Mesendoderm (in vitro differentiated cells): ENCODE measurements around the gene NAGLU.
"Not testable (repeated sequence)": the region's sequence is repeated elsewhere in the genome, so short reads cannot be mapped to it uniquely, and the experiment has no call there.

Source experiments
- DNase-seq: peaks from one replicate; pipeline ENCODE4 v3.0.0; 2013
- H2AK5ac ChIP-seq: 2 replicates; pipeline ENCODE4 v1.6.1; 2013; ENCODE audit warnings: low read length, inconsistent platforms
- H2BK120ac ChIP-seq: 2 replicates; pipeline ENCODE4 v1.6.1; 2013; ENCODE audit warnings: low read depth, mild to moderate bottlenecking, low read length, moderate library complexity, mixed read lengths
- H2BK15ac ChIP-seq: replicated peaks from 2 replicates; pipeline ENCODE4 v1.6.1; 2013; ENCODE audit warnings: low read depth, mild to moderate bottlenecking, moderate library complexity
- H2BK5ac ChIP-seq: 2 replicates; pipeline ENCODE4 v1.6.1; 2013; ENCODE audit warnings: low read length, inconsistent platforms
- H3K18ac ChIP-seq: 2 replicates; pipeline ENCODE4 v1.6.1; 2013; ENCODE audit warnings: mild to moderate bottlenecking, low read length, mixed read lengths
- H3K23ac ChIP-seq: one replicate; pipeline ENCODE4 v1.6.1; 2013; ENCODE audit warnings: low read length
- H3K27ac ChIP-seq: 2 replicates; pipeline ENCODE4 v1.5.1; 2013; ENCODE audit warnings: low read depth, mild to moderate bottlenecking, inconsistent platforms, low read length, moderate library complexity
- H3K27me3 ChIP-seq: 2 replicates; pipeline ENCODE4 v1.6.1; 2013; ENCODE audit warnings: low read length, control low read depth, mild to moderate bottlenecking, inconsistent platforms; ENCODE audit not compliant: insufficient read depth, poor library complexity
- H3K36me3 ChIP-seq: 2 replicates; pipeline ENCODE4 v1.6.1; 2013; ENCODE audit warnings: low read length, inconsistent platforms; ENCODE audit not compliant: control insufficient read depth, insufficient read depth
- H3K4ac ChIP-seq: one replicate; pipeline ENCODE4 v1.6.1; 2013; ENCODE audit warnings: low read depth, mild to moderate bottlenecking, low read length, moderate library complexity
- H3K4me1 ChIP-seq: 2 replicates; pipeline ENCODE4 v1.6.1; 2013; ENCODE audit warnings: low read depth, low read length, inconsistent platforms; ENCODE audit not compliant: control insufficient read depth
- H3K4me2 ChIP-seq: 2 replicates; pipeline ENCODE4 v1.6.1; 2013; ENCODE audit warnings: low read length
- H3K4me3 ChIP-seq: 2 replicates; pipeline ENCODE4 v1.5.1; 2013; ENCODE audit warnings: mild to moderate bottlenecking, low read length
- H3K56ac ChIP-seq: one replicate; pipeline ENCODE4 v1.6.1; 2013; ENCODE audit warnings: low read length
- H3K79me1 ChIP-seq: 2 replicates; pipeline ENCODE4 v1.6.1; 2013; ENCODE audit warnings: low read length, inconsistent platforms
- H3K79me2 ChIP-seq: 2 replicates; pipeline ENCODE4 v1.6.1; 2013; ENCODE audit warnings: mild to moderate bottlenecking, low read length; ENCODE audit not compliant: control insufficient read depth, insufficient read depth
- H3K9ac ChIP-seq: 2 replicates; pipeline ENCODE4 v1.6.1; 2013; ENCODE audit warnings: low read length, inconsistent platforms
- H4K5ac ChIP-seq: one replicate; pipeline ENCODE4 v1.6.1; 2013; ENCODE audit warnings: low read length
- H4K8ac ChIP-seq: one replicate; pipeline ENCODE4 v1.6.1; 2013; ENCODE audit warnings: low read depth, mild to moderate bottlenecking, control low read depth, low read length, moderate library complexity
- WGBS: extraction: QIAGEN DNeasy Blood & Tissue Kit; methylation state at CpG from one replicate; pipeline ENCODE4 v1.1.7; 2013; ENCODE audit warnings: low lambda C conversion rate, missing lambda C conversion rate; ENCODE audit not compliant: insufficient coverage; ENCODE audit errors: extremely low coverage; 5-methylcytosine and 5-hydroxymethylcytosine counted together

NAGLU gene

DNA sequence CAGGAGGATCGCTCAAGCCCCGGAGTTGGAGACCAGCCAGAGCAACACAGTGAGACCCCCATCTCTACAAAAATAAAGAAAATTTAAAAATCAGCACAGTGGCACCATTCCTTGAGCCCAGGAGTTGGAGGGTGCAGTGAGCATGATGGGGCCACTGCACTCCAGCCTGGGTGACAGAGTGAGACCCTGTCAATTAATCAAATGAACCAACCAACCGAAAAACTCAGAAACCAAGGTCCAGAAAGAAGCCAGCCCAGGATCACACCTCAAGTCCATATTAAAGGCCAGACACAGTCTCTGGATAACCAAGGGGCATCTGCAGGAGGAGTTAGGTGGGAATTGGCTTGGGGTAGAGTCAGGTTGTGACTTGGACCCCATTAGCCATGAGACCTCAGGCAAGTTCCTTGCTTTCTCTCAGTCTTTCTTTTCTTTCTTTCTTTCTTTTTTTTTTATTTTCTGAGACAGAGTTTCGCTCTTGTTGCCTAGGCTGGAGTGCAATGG lies 19.1 kb downstream of the NAGLU start:
- peak overlapping the region; percentile 69 for H3K18ac ChIP-seq
- no peaks in the 10 kb centered on the region for H3K79me1 ChIP-seq
- H3K27ac ChIP-seq: peak overlapping the region; percentile 83
- no peaks in the 10 kb centered on the region for H3K27me3 ChIP-seq
- peaks cover 2% of the 10 kb centered on the region for H3K4me1 ChIP-seq
- no peak overlapping the region for H2BK120ac ChIP-seq
- peak overlapping the region; percentile 95 for H3K56ac ChIP-seq
- WGBS: no CpG with 5 or more reads among the region's 4 CpGs
- H2AK5ac ChIP-seq: no peak overlapping the region
- H4K8ac ChIP-seq: peak overlapping the region; percentile 43
- peak overlapping the region; percentile 37 for H3K23ac ChIP-seq
- H3K9ac ChIP-seq: peak overlapping the region; percentile 87
- H3K79me2 ChIP-seq: no peaks in the 10 kb centered on the region
- no peak overlapping the region for H4K5ac ChIP-seq
- H3K4me3 ChIP-seq: peak overlapping the region; percentile 63
- H2BK5ac ChIP-seq: no peak overlapping the region
- peak overlapping the region; percentile 56 for H3K4ac ChIP-seq
- H2BK15ac ChIP-seq: no peak overlapping the region
- DNase-seq: no peak
- H3K4me2 ChIP-seq: peak overlapping the region; percentile 78
- H3K36me3 ChIP-seq: no peaks in the 10 kb centered on the region

- not testable (repeated sequence) for H4K8ac ChIP-seq, H3K4ac ChIP-seq, H3K27me3 ChIP-seq, H3K23ac ChIP-seq, H3K4me1 ChIP-seq, H2BK5ac ChIP-seq, H3K9ac ChIP-seq, H2BK15ac ChIP-seq, H2AK5ac ChIP-seq, H3K18ac ChIP-seq, H3K27ac ChIP-seq, H4K5ac ChIP-seq, H3K79me2 ChIP-seq, H3K4me3 ChIP-seq, H3K79me1 ChIP-seq, H2BK120ac ChIP-seq, H3K36me3 ChIP-seq, H3K4me2 ChIP-seq
- DNase-seq: peak; percentile 88
- WGBS: no CpG with 5 or more reads among the region's 5 CpGs
- H3K56ac ChIP-seq: peak overlapping the region; percentile 56
These were observed 20.0 kb downstream of the NAGLU start for GRCh38 chr17:42555961-42556617.

DNA sequence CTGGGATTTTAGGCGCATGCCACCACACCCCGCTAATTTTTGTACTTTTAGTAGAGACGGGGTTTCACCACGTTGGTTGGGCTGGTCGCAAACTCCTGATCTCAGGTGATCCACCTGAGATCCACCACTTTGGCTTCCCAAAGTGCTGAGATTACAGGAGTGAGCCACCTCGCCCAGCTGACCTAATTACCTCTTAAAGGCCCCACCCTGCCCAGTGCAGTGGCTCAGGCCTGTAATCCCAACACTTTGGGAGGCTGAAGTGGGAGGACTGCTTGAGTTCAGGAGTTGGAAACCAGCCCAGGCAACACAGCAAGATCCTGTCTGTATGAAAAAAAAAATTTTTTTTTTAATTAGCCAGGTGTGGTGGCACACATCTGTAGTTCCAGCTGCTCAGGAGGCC lies 23.0 kb downstream of the NAGLU start:
- H3K4me2 ChIP-seq: no peak overlapping the region
- no peak overlapping the region for H3K23ac ChIP-seq
- H3K9ac ChIP-seq: no peak overlapping the region
- no peak overlapping the region for H2BK5ac ChIP-seq
- H3K27ac ChIP-seq: no peak overlapping the region
- H3K4me1 ChIP-seq: peaks cover 8% of the 10 kb centered on the region
- no peaks in the 10 kb centered on the region for H3K27me3 ChIP-seq
- no peak overlapping the region for H2BK15ac ChIP-seq
- no peak overlapping the region for H3K56ac ChIP-seq
- no CpG with 5 or more reads among the region's 6 CpGs for WGBS
- no peak overlapping the region for H4K5ac ChIP-seq
- no peak overlapping the region for H2AK5ac ChIP-seq
- H2BK120ac ChIP-seq: no peak overlapping the region
- peaks cover 16% of the 10 kb centered on the region for H3K79me2 ChIP-seq
- peaks cover 2% of the 10 kb centered on the region for H3K36me3 ChIP-seq
- H3K18ac ChIP-seq: no peak overlapping the region
- no peak overlapping the region for H4K8ac ChIP-seq
- no peak overlapping the region for H3K4me3 ChIP-seq
- DNase-seq: no peak
- peaks cover 16% of the 10 kb centered on the region for H3K79me1 ChIP-seq
- H3K4ac ChIP-seq: no peak overlapping the region

- Histone ChIP-seq H3K9ac (no peak overlapping the region), H2AK5ac (no peak overlapping the region), H2BK5ac (no peak overlapping the region), H4K5ac (no peak overlapping the region), H3K27ac (no peak overlapping the region), H3K79me1 (peaks cover 17% of the 10 kb centered on the region), H3K27me3 (no peaks in the 10 kb centered on the region), H3K79me2 (peaks cover 16% of the 10 kb centered on the region), H4K8ac (no peak overlapping the region), H3K4me3 (no peak overlapping the region), H3K4me1 (peaks cover 8% of the 10 kb centered on the region), H2BK120ac (no peak overlapping the region), H2BK15ac (no peak overlapping the region), H3K4ac (no peak overlapping the region), H3K56ac (no peak overlapping the region), H3K23ac (no peak overlapping the region), H3K18ac (no peak overlapping the region), H3K36me3 (peaks cover 6% of the 10 kb centered on the region), H3K4me2 (no peak overlapping the region)
- no peak for DNase-seq
- no CpG with 5 or more reads among the region's 3 CpGs for WGBS
These were observed 24.2 kb downstream of the NAGLU start for GRCh38 chr17:42560246-42560645.

- Histone ChIP-seq H3K56ac (peak within 1 kb of the TSS; percentile 98), H2BK15ac (no peak within 1 kb of the TSS), H3K4ac (peak within 1 kb of the TSS; percentile 63), H3K27ac (peak within 1 kb of the TSS; percentile 35), H4K8ac (peak within 1 kb of the TSS; percentile 28), H3K36me3 (peaks cover 7% of the 10 kb centered on the region), H3K4me3 (peak within 1 kb of the TSS; percentile 99), H3K4me2 (peak within 1 kb of the TSS; percentile 92), H3K4me1 (peaks cover 8% of the 10 kb centered on the region), H3K9ac (peak within 1 kb of the TSS; percentile 99), H4K5ac (peak within 1 kb of the TSS; percentile 95), H3K79me2 (peaks cover 16% of the 10 kb centered on the region), H2BK120ac (no peak within 1 kb of the TSS), H3K23ac (no peak within 1 kb of the TSS), H3K27me3 (no peaks in the 10 kb centered on the region), H2BK5ac (no peak within 1 kb of the TSS), H3K18ac (no peak within 1 kb of the TSS), H2AK5ac (peak within 1 kb of the TSS; percentile 94), H3K79me1 (peaks cover 17% of the 10 kb centered on the region)
- WGBS: no CpG with 5 or more reads among the region's 26 CpGs
- DNase-seq: peak; percentile 99
These were observed 25.9 kb downstream of the NAGLU start, which contains the start of gene COASY for GRCh38 chr17:42561897-42562387. TSS of gene COASY (plus strand) at chr17:42562148. CDS start at chr17:42562623, 475 bp downstream.
